ENCODE results near the gene RUNX3.

The RUNX3 gene

DNA sequence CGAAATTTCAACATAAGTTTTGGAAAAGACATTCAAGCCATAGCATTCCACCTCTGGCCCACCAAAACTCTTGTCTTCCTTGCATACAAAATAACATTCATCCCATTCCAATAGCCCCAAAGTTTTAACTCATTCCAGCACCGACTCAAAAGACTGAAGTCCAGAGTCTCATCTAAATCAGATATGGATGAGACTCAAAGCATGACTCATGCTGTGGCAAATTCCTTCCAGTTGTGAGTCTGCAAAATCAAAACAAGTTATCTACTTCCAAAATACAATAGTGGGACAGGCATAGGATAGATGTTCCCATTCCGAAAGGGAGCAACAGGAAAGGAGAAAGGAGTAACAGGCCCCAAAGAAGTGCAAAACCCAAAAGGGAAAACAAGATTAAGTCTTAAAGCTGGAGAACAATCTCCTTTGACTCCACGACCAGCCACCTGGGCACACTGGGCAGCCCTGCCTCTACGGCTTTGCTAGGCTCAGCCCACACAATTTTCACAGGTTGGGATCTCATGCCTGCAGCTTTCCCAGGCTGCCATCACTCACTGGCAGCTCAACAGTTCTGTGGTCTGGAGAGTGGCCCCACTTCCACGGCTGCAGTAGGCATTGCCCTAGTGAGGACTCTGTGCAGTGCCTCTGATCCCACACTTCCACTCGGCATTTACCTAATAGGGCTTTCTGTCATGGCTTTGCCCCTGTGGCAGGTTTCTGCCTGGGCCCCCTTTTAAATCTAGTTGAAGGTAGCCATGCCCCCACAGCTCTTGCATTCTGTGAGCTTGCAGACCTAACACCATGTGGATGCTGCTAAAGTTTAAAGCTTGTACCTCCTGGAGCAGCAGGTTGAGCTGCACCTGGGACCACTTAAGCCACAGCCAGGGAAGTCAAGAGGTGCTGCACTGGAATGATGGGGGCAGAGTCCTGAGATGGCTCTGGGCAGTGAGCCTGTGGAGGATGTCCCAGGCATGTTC lies 51.0 kb downstream of the RUNX3 start:
- DNase-seq, result peak; percentile 79

DNA sequence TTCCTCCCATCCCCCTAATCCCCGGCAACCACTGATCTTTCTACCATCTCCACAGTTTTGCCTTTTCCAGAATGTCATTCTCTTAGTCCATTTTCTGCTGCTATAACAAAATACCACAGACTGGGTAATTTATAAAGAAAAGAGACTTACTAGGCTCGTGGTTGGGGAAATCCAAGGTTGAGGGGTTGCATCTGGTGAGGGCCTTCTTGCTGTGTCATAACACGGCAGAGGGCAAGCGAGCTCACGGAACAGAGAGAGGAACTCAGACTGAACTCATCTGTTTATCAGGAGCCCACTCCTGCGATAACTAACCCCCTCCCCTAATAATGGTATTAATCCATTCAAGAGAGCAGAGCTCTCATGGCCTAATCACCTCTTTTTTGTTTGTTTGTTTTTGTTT lies 52.0 kb downstream of the RUNX3 start:
- DNase-seq, result no peak

DNA sequence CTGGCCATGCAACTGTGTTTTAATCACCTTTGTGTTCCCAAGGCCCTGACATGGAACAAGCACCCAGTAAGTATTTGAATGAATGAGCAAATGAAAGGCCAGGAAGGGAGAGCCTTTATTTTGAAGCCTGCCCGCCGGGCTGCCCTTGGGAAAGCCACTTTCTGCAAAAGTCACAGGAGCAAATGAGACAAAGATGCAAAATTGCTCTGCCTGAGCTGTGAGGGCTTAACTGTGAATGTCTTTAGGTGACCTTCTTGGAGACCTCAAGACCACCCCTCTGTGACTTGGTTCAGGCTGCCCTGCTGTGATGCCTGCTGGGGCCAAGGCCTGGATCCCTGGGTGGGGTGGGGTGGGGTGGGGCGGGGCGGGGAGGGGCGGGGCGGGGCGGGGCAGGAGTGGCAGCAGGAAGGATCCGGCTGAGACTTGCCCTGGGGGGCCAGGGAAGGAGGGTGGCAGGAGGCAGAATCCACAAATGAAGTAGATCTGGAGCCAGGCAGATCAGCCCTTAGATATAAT lies 54.0 kb downstream of the RUNX3 start:
- no peak for DNase-seq

DNA sequence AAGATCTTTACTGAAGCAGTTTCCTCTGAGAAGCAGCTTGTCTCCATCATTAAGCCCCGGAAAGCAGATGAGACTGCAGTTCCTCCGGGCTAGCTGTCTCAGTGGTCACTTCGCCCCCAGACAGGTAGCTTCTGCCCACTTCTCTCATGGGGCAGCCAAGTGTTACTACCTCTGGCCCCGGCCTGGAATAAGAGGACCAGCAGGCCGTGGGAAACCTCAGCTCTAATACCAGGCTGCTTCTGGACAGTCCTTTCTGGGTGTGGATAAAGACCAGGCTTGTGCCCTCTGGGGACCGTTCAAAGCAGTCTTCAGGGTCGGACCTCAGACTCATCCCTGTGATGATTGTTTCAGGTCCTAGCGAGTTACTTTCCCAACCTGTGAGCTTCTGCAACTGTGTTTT lies 54.8 kb downstream of the RUNX3 start:
- DNase-seq, result no peak

DNA sequence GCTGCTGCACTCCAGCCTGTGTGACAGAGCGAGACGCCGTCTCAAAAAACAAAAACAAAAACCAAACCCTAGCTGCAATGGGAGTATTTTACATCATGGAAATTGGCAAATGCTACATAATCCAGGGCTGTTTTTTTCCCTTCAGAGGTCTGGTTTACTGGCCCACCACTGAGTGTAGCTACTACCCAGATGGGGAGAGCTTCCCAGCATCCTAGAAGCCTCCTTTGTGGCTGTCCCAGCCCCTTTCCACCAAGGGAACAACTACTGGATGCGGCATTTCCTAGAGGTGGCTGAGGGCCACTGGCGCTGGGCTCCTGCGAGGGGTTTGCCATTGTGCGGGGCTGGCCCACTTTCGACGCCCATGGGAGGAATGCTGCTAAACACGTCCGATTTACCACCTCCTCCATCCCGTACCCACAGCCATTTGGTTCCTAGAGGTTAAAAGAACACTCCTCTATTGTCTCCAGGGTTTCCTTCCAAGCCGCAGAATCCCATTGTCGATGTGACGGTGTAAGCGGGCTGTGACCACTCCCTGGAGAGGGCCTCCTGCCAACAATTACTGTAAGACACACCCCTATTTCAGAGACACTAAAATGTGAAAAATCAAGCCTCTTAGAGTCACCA lies 55.4 kb downstream of the RUNX3 start:
- DNase-seq, result no peak

DNA sequence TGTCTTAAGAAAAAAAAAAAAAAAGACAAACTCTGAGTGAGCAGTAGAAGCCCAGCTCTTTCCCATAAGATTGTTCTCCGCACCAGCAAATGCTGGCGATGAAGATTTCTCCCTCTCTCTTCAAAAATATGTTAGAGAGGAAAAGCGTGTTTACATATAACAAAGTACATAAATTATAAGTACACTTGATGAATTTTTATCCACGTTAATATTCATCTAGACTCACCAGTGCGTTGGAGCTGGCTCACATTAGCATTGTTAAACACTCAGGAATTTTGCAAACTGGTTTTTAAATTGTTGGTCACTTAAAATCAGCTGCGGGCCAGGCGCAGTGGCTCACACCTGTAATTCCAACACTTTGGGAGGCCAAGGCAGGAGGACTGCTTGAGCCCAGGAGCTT lies 56.0 kb downstream of the RUNX3 start:
- DNase-seq, result no peak

DNA sequence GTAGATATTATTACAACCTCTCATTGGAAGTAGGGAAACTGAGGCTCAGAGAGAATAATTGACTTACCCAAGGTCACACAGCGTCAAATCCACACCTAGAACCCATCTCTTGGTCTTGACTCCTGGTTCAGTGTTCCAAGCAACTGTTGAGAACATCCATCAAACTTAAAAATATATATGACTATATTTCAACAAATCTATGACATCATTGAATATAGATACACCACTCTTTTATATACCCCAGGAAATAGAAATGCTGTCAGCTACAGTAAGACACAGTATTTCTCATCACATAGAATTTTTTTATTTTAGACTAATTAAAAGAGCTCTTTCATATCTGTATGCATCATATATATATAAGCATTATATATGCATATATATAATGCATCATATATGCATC lies 56.9 kb downstream of the RUNX3 start:
- no peak for DNase-seq

DNA sequence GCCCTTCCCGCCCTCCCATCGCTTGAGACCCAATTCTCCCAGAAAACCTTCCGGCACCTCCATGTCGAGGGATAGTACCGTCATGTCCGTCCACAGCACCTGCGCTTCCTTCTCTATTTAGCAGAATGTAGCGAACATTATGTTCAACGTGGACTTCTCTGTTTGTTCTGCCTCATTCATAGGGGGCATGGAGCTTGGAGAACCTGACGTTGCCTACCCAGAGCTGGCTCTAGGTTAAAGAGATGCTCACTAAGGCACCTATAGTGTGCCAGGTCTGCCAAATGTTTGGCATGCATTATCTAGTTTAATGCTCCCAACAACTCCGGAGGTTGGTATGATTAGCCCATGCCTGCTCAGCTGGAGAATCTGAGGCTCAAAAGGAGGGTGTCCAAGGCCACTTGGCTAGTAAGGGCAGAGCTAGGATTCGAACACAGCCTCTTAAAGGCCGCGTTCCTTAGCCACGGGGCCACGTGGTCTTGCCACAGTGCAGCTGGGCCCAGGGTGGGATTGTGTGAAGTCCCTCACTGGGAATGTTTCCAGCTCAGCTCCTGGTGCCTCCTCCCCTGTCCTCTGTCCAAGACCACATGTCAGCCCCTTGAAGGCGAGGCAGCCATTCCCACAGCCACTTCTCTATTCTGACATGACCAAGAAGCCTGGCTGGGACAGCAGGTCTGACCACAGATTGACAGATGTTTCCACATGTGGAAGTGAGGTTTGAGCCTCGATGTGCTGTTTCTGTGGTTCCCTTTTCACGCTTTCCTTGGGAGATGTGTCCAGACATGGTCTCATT lies 57.8 kb downstream of the RUNX3 start:
- DNase-seq, result no peak

DNA sequence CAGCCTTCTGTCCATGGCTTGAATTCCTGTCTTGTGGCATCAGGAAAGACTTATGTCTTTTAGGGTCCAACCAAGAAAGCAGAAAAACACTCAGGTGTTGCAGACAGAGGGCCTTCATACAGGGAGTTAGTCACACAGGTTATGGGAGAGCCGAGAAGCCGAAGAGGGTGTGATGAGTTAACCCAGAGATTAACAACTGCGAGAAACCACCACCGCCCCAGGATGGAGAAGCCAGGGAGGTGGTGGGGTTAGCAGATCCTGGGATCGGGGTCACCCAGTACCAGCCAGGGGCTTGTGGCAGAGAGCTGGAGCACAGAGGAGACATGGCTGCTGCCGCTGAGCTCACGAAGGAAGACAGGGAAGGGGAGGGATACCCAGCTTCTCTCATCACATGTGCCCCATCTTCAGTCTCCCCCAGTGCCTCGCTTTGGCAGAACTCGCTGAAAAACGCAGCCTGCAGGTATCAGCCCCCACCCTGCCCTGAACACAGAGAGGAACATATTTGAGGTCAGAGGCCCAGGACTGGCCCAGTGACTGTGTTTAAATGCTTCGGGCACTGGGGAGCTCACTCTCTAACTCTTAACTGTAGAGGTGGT lies 58.7 kb downstream of the RUNX3 start:
- no peak for DNase-seq

DNA sequence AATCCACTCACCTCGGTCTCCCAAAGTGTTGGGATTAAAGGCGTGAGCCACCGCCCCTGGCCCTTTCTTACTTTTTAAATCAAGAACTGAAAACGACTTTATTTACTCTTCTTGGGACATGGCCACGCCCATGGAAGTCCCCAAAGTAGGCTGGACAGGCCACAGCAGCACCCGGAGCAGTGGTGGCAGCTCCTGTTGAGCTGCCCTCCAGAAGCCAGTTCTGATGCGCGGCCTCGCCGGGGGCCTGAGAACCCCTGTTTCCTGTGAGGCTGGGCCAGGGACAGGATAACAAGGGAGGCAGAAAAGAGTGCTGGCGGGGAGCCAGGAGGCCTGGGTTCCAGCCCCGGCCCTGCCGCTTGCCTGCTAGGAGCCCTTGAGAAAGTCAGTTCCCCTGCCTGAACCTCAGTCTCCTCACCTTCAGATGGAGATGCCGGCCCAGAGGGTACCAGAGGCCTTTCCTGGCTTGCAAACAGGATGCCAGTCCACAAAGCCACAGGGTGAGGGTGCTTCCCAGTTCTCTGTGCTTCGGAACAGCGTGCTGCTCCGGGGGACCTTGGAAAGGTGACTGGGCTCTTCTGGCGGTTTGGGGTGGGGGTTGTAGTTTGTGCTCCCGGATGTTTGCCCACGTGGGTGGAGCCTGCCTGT lies 59.4 kb downstream of the RUNX3 start:
- DNase-seq, result no peak

DNA sequence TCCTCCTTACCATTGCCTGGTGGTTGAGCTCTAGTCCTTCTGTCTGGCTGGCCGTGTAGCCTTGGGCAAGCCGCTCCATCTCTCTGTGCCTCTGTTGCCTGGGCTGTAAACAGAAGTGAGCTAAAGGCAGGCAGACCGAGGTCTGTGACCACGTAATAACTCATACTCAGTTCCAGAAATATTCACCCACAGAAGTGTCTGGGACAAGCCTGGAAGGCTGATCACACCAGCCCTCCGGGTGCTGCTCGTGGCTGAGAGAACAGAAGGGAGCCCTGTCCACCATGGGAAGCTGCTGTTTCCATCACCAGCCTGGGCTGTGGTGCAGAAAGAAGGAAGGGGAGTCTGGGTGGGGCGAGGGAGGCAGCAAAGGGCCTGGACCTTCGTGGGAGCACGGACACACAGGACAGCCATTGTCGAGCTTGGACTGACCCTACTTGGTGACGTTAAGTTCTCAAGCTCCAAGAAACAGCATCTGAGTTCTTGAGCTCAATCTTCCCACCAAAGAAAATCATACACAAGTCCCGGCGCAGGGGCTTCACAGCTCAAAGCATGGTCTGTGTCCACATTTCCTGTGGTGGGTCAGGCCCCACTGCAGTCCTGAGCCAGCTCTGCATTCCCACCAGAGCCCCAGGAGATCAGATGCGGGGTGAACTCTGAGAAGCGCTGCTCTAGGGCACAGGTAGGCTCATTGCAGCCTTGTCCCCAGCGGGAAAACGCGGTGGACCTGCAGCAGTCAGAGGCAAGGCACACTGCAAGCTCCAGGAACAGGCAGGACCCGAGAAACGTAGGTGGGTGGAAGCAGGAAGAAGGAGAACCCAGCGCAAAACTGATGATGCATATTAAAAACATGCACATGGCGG lies 61.8 kb downstream of the RUNX3 start:
- no peak for DNase-seq

DNA sequence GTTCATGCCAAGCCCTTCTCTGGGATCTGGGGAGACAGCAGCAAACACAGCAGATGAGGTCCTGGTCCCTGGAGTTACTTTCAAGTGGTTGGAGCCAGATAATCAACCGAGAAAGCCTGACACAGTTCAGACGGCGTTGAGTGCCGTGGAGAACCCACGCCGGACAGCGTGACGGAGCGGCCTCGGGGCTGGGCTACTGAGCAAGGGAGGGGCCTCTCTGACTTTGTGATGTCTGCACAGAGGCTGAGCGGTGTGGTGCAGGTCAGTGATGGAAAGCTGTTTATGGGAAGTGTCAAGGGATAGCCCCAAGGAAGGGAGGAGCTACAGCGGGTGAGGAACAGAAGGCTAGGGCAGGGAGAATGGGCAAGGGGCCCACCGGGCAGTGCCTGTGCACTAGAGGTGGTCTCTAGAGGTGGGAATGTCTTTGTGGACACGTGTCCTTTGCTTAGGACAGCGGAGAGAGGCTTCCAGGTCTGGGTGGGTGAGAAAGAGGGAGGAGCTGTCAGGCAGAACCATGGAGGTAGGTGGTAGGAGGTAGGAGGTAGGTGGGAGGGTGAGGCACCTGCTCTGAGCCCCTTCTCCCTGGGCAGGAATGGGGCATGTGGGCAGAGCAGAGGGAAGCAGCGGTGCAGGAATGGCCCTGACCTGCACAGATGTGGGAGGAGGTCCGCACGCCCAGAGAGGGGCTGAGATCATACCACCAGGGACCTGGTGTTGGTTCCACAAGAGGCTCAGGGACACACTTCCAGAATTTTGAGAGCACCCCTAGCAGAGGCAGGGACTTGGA lies 62.8 kb downstream of the RUNX3 start:
- DNase-seq, result no peak

DNA sequence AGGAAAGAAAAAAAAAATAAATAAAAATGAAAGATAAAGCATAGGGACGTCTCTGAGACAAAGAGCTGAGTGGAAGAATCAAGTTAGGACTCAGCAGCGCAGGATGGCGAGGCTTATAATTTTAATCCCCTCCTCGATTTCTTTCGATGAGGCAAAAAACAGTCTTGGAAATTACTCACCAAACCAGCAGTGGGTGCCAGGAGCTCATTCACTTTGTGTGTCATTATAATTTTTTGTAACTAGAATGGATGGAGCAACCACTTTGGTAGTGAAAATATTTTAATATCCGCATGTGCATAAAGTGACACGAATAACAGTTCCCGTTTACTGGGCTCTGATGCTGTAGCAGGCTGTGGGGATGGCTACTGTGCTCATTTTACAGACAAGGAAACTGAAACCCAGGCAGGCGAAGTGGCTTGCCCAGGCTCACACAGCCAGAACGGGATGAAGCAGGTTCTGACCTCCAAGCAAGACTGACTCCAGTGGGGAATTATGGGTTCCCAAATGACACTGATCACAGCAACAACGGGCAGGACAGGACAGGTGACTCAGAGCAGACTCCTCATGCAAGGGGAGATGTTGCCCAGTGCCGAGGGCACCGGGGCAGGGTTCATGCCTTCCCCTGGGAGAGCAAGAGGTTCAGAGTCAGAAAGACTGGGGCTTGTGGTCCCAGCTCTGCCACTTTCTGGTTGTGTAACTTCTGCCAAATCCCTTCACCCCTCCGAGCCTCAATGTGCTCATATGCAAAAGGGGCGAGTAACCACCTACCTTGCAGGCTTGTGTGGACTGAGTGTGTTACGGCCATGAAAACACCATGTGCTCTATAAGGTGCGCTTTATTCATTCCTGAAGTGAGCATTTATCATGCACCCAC lies 63.6 kb downstream of the RUNX3 start:
- DNase-seq, result no peak

DNA sequence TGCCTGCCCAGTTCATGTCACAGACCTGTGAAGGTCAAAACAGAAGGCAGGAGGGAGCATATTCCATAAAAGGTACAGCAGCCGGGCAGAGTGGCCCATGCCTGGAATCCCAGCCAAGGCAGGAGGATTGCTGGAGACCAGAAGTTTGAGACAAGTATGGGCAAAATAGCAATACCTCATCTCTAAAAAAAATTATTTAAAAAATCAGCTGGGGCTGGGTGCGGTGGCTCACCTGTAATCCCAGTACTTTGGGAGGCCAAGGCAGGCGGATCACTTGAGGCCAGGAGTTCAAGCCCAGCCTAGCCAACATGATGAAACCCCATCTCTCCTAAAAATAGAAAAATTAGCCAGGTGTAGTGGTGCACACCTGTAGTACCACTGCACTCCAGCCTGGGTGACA lies 64.5 kb downstream of the RUNX3 start:
- DNase-seq, result no peak

DNA sequence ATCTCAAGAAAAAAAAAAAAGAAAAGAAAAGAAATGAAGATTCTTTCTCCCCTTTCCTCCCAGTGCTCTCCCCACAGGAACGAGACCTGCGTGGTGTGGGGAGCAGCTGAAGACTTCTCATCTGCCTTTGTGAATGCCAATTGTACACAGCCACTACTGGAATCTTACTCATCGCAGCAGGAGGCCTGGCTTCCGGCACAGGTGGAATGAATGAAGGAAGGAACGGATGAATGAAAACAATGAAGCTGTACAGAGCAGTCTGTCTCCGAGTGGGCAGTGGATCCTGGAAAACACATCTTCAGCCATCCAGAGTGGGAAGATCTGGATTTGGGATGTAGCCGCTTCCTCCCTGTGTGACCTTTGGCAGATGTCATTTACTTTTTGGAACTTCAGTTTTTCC lies 64.9 kb downstream of the RUNX3 start:
- no peak for DNase-seq

DNA sequence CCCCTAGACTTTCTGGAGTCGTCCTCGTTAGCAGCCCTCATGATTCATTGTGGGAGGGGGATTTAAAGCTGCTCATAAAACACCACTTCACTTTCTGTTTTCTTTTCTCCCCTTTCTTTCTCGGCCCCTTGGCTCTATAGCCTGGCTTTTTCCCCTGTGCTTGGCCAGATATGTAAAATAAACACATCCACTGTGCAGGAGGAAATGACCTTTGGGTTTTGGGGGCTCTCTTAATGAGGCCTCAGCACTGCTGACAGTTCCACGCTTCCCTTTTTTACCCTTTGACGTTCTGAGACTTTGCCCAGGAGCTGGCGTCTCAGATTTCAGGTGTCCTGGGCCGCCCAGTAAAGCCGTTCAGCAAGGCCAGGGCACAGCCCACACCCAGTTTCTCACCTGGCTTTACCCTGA lies 65.7 kb downstream of the RUNX3 start:
- DNase-seq, result no peak

DNA sequence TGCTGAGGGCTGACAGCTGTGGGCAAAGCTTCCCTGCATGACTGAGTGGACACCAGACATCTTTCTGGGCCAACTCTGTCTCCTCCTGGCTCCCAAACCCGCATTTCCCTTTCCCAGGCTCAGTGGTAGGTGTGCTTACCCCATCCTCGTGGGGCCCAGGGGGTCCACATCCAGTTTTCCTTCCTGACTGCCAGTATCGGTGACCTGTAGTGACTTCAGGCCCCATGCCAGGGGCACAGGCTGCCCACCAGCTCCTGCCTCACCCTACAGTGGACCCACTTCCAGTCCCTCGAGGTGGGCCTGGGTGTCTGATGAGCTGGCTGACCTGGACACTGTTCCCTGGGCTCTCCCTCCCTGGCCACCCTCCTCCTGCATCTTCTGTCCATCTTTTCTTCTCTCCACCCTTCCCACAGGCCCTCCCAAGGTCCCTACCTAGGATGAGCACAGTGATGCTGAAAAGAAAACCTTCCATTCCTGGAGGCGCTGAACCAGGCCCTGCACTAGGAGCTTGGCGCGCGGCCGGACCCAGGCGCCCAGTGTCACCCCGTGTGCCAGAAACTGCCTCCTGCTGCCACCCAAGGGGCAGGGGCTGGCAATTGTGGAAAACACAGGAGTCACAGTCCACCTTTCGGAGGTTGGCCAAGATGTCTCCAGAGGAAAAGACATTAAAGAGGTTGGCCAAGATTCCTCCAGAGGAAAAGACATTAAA lies 67.1 kb downstream of the RUNX3 start:
- DNase-seq, result no peak

All from fibroblast of skin of scalp (primary cell).